ENCODE measurements around the gene PRKCA. TPM values are rescaled to one million over a fixed set of nuclear protein-coding genes. Genes with fewer than 3 reads are reported as not detected.
A peak's percentile ranks its signal among the peaks of the same experiment; 100 is the strongest.

The PRKCA gene
- total RNA-seq, 6 experiments from 2014 or later = 81.2 to 106 (median 92.9) TPM

DNA sequence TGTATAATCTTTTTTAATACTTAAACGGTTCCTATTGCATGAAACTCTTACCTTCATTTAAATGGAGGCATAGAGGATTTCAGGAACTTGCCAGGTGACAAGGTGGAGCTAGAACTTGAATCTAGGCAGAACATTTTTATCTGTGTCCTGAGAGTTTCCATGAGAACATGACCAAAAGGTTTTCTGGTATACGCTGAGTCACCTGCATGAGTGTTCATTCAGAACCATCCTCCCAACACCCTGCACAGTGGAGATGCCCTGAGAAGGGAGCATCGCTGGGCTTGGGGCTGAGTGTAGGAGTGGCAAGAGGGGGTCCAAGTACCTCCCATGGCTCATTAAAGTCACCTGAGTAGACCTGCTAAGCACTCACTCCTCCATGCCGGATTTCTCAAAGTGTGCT lies 362.8 kb downstream of the PRKCA start:
- Mint-ChIP-seq H3K4me1 (ENCODE audit: low read depth) (peaks cover 15% of the 10 kb centered on the region), H3K27me3 (ENCODE audit: insufficient read depth) (peaks cover 2% of the 10 kb centered on the region), H3K9me3 (no peaks in the 10 kb centered on the region), H3K4me3 (no peak overlapping the region), H3K36me3 (ENCODE audit: low read depth) (peaks cover 46% of the 10 kb centered on the region), H3K27ac (0 out of 2 replicates have a peak overlapping the region, but pooled peaks have one; percentile 18)
- TF ChIP-seq, protein P1, sequence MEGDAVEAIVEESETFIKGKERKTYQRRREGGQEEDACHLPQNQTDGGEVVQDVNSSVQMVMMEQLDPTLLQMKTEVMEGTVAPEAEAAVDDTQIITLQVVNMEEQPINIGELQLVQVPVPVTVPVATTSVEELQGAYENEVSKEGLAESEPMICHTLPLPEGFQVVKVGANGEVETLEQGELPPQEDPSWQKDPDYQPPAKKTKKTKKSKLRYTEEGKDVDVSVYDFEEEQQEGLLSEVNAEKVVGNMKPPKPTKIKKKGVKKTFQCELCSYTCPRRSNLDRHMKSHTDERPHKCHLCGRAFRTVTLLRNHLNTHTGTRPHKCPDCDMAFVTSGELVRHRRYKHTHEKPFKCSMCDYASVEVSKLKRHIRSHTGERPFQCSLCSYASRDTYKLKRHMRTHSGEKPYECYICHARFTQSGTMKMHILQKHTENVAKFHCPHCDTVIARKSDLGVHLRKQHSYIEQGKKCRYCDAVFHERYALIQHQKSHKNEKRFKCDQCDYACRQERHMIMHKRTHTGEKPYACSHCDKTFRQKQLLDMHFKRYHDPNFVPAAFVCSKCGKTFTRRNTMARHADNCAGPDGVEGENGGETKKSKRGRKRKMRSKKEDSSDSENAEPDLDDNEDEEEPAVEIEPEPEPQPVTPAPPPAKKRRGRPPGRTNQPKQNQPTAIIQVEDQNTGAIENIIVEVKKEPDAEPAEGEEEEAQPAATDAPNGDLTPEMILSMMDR (IDR thresholded peaks at IDR 0.05) = no peak
- DNase-seq = no peak

GRCh38 chr17:66667090-66667489 lies 364.7 kb downstream of the PRKCA start:
- Mint-ChIP-seq H3K9me3 (no peaks in the 10 kb centered on the region), H3K27ac (no peak overlapping the region), H3K4me3 (no peak overlapping the region), H3K27me3 (ENCODE audit: insufficient read depth) (peaks cover 2% of the 10 kb centered on the region), H3K36me3 (ENCODE audit: low read depth) (peaks cover 35% of the 10 kb centered on the region), H3K4me1 (ENCODE audit: low read depth) (peaks cover 8% of the 10 kb centered on the region; the same call in 1 of the 2 replicates)
- DNase-seq = no peak
- TF ChIP-seq, protein P1 (IDR thresholded peaks at IDR 0.05) = no peak

GRCh38 chr17:66667491-66668030 lies 365.1 kb downstream of the PRKCA start:
- H3K4me1 Mint-ChIP-seq (ENCODE audit: low read depth) = peaks cover 8% of the 10 kb centered on the region; the same call in 1 of the 2 replicates
- TF ChIP-seq, protein P1 (IDR thresholded peaks at IDR 0.05) = no peak
- peaks cover 2% of the 10 kb centered on the region for H3K27me3 Mint-ChIP-seq (ENCODE audit: insufficient read depth)
- no peak for DNase-seq
- H3K9me3 Mint-ChIP-seq = no peaks in the 10 kb centered on the region
- no peak overlapping the region for H3K27ac Mint-ChIP-seq
- H3K36me3 Mint-ChIP-seq (ENCODE audit: low read depth) = peaks cover 30% of the 10 kb centered on the region
- H3K4me3 Mint-ChIP-seq = no peak overlapping the region

- no peak overlapping the region; the same call in 1 of the 2 replicates for H3K27ac Mint-ChIP-seq
Measured at GRCh38 chr17:66670206-66670605, 367.8 kb downstream of the PRKCA start.

GRCh38 chr17:66671156-66671555 lies 368.7 kb downstream of the PRKCA start:
- peaks cover 21% of the 10 kb centered on the region for H3K36me3 Mint-ChIP-seq (ENCODE audit: low read depth)
- TF ChIP-seq, protein P1 (IDR thresholded peaks at IDR 0.05) = no peak
- H3K4me3 Mint-ChIP-seq = no peak overlapping the region
- peak overlapping the region; percentile 29 for H3K27ac Mint-ChIP-seq
- DNase-seq = no peak
- H3K4me1 Mint-ChIP-seq (ENCODE audit: low read depth) = peaks cover 38% of the 10 kb centered on the region
- H3K9me3 Mint-ChIP-seq = no peaks in the 10 kb centered on the region
- H3K27me3 Mint-ChIP-seq (ENCODE audit: insufficient read depth) = peaks cover 8% of the 10 kb centered on the region

More at GRCh38 chr17:66670206-66670605, 367.8 kb downstream of the PRKCA start:
- DNase-seq = no peak
- no peaks in the 10 kb centered on the region for H3K9me3 Mint-ChIP-seq
- peaks cover 7% of the 10 kb centered on the region for H3K27me3 Mint-ChIP-seq (ENCODE audit: insufficient read depth)
- H3K4me1 Mint-ChIP-seq (ENCODE audit: low read depth) = peaks cover 31% of the 10 kb centered on the region
- H3K4me3 Mint-ChIP-seq = no peak overlapping the region
- peaks cover 27% of the 10 kb centered on the region for H3K36me3 Mint-ChIP-seq (ENCODE audit: low read depth)
- TF ChIP-seq, protein P1 (IDR thresholded peaks at IDR 0.05) = no peak

All from HFFc6 (cell line).